Measurements from ENCODE around the gene MYF6. TPM values are rescaled to one million over a fixed set of nuclear protein-coding genes. Genes with fewer than 3 reads are reported as not detected.
"Not testable (repeated sequence)": the region's sequence is repeated elsewhere in the genome, so short reads cannot be mapped to it uniquely, and the experiment has no call there.

Gene MYF6
- total RNA-seq = not detected

GRCh38 chr12:80707126-80707829, at the start of gene MYF6:
Gene MYF6 (plus strand): TSS chr12:80707634. CDS start chr12:80707720, 86 bp downstream.
- H3K27me3 ChIP-seq = no peaks in the 10 kb centered on the region
- no peak for TF ChIP-seq CTCF (IDR thresholded peaks at IDR 0.05)
- no peak within 1 kb of the TSS for H3K27ac ChIP-seq
- H3K36me3 ChIP-seq = no peaks in the 10 kb centered on the region
- no peak within 1 kb of the TSS for H3K4me3 ChIP-seq
- DNase-seq (ENCODE audit: low spot score in 2 of 2) = no peak
- no peaks in the 10 kb centered on the region for H3K4me1 ChIP-seq
- intact Hi-C loops (cut with DNase I) = no loop called here
- no peaks in the 10 kb centered on the region for H3K9me3 ChIP-seq

GRCh38 chr12:80659512-80660063, 47.8 kb upstream of the MYF6 start:
- H3K4me1 ChIP-seq = no peaks in the 10 kb centered on the region
- no peak for DNase-seq (ENCODE audit: low spot score in 2 of 2)
- no peaks in the 10 kb centered on the region for H3K36me3 ChIP-seq
- no peak overlapping the region for H3K4me3 ChIP-seq
- no peak for TF ChIP-seq CTCF (IDR thresholded peaks at IDR 0.05)
- intact Hi-C loops (cut with DNase I) = no loop called here
- H3K27ac ChIP-seq = no peak overlapping the region
- H3K27me3 ChIP-seq = no peaks in the 10 kb centered on the region
- H3K9me3 ChIP-seq = no peaks in the 10 kb centered on the region

- intact Hi-C loops (cut with DNase I) = no loop called here
- no peak for TF ChIP-seq CTCF (IDR thresholded peaks at IDR 0.05)
Measured at GRCh38 chr12:80662586-80662985, 44.8 kb upstream of the MYF6 start.

GRCh38 chr12:80670214-80670613, 37.2 kb upstream of the MYF6 start:
- H3K27ac ChIP-seq = no peak overlapping the region
- no peak for DNase-seq (ENCODE audit: low spot score in 2 of 2)
- no peak for TF ChIP-seq CTCF (IDR thresholded peaks at IDR 0.05)

More at GRCh38 chr12:80662586-80662985, 44.8 kb upstream of the MYF6 start:
- Histone ChIP-seq H3K27ac (no peak overlapping the region), H3K27me3 (no peaks in the 10 kb centered on the region), H3K9me3 (no peaks in the 10 kb centered on the region), H3K4me1 (no peaks in the 10 kb centered on the region), H3K4me3 (no peak overlapping the region), H3K36me3 (no peaks in the 10 kb centered on the region)
- no peak for DNase-seq (ENCODE audit: low spot score in 2 of 2)

GRCh38 chr12:80676042-80676636, 31.3 kb upstream of the MYF6 start:
- H3K9me3 ChIP-seq; H3K4me1 ChIP-seq; DNase-seq (ENCODE audit: low spot score in 2 of 2); H3K27ac ChIP-seq; intact Hi-C loops (cut with DNase I); H3K36me3 ChIP-seq; H3K27me3 ChIP-seq; H3K4me3 ChIP-seq: not testable (repeated sequence)

More at GRCh38 chr12:80670214-80670613, 37.2 kb upstream of the MYF6 start:
- Histone ChIP-seq H3K4me1 (no peaks in the 10 kb centered on the region), H3K27me3 (no peaks in the 10 kb centered on the region), H3K9me3 (no peaks in the 10 kb centered on the region), H3K36me3 (no peaks in the 10 kb centered on the region), H3K4me3 (no peak overlapping the region)
- intact Hi-C loops (cut with DNase I) = no loop called here

GRCh38 chr12:80676856-80677255, 30.6 kb upstream of the MYF6 start:
- no peak for DNase-seq (ENCODE audit: low spot score in 2 of 2)
- H3K4me3 ChIP-seq = no peak overlapping the region
- H3K27me3 ChIP-seq = no peaks in the 10 kb centered on the region
- H3K36me3 ChIP-seq = no peaks in the 10 kb centered on the region
- no peak overlapping the region for H3K27ac ChIP-seq
- no peak for TF ChIP-seq CTCF (IDR thresholded peaks at IDR 0.05)
- intact Hi-C loops (cut with DNase I) = no loop called here
- H3K9me3 ChIP-seq = no peaks in the 10 kb centered on the region
- H3K4me1 ChIP-seq = no peaks in the 10 kb centered on the region

Data from ascending aorta (tissue), 2 donors.